NCI-H82 (cell line): ENCODE measurements around the gene CD302.
"Not testable (repeated sequence)": the region's sequence is repeated elsewhere in the genome, so short reads cannot be mapped to it uniquely, and the experiment has no call there.

Source experiments
- DNase-seq: peaks from one replicate; lab custom pipeline; 2025; lab: John Stamatoyannopoulos, UW

The CD302 gene

DNA sequence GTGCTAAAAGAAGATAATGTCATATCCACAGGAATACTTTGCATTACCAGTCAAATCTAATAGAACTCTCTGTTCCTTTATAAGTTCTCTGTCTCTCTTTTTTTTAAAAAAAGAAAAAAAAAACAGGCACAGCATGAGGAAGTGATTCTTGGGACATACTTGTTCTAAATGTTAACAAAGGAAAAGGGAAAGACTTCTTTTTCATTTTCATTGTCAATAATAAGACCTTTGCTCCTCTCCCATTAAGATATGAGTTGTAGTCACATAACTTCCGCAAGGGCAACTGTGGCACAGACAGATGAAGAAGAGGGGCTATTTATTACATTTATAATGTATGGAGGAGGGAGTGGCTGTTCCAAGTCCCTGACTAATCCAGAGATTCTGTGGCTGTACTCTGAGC, 4.7 kb downstream of the CD302 start:
- DNase-seq: peak; percentile 33

GRCh38 chr2:159792599-159792998, 5.4 kb downstream of the CD302 start:
- no peak for DNase-seq

- no peak for DNase-seq
Measured at GRCh38 chr2:159792036-159792435, 6.0 kb downstream of the CD302 start.

GRCh38 chr2:159790323-159790722, 7.7 kb downstream of the CD302 start:
- no peak for DNase-seq

DNA sequence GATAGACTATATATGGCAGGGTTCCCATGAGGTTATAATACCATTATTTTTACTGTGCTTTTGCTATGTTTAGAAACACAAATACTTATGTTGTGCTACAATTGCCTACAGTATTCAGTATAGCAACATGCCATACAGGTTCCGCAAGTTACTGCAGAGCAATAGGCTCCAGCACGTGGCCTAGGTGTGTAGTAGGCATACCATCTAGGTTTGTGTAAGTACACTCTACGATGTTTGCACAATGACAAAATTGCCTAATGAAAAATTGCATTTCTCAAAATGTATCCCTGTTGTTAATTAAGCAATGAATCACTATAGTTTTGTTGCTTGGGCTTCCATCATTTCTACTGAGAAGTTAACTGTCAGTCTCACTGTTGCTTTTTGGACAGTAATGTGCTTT, 9.8 kb downstream of the CD302 start:
- no peak for DNase-seq

- DNase-seq: not testable (repeated sequence)
Measured at GRCh38 chr2:159787647-159788046, 10.4 kb downstream of the CD302 start.

GRCh38 chr2:159786938-159787337, 11.1 kb downstream of the CD302 start:
- DNase-seq: no peak

- DNase-seq: no peak
Measured at GRCh38 chr2:159785195-159785594, 12.8 kb downstream of the CD302 start.

- not testable (repeated sequence) for DNase-seq
Measured at GRCh38 chr2:159784744-159785143, 13.3 kb downstream of the CD302 start.

- no peak for DNase-seq
Measured at GRCh38 chr2:159783556-159783955, 14.5 kb downstream of the CD302 start.

GRCh38 chr2:159776321-159776720, 21.7 kb downstream of the CD302 start:
- DNase-seq: no peak

DNA sequence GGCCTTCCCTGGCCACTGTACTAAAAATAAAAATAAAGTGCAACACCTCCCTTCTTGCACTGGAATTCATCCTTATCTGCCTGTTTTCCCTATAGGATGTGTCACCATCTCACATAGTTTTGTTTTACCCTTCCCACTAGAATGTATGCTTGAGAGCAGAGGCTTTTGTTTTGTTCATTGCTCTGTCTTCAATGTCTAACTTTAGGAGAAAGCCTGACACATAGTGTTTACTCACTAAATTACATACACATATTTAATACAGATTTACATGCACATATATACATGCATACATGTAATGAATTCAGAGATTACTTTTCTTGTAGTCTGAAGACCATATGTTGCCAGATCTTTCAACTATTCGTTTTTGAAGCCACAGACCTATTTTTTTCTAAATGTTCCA, 23.0 kb downstream of the CD302 start:
- no peak for DNase-seq

DNA sequence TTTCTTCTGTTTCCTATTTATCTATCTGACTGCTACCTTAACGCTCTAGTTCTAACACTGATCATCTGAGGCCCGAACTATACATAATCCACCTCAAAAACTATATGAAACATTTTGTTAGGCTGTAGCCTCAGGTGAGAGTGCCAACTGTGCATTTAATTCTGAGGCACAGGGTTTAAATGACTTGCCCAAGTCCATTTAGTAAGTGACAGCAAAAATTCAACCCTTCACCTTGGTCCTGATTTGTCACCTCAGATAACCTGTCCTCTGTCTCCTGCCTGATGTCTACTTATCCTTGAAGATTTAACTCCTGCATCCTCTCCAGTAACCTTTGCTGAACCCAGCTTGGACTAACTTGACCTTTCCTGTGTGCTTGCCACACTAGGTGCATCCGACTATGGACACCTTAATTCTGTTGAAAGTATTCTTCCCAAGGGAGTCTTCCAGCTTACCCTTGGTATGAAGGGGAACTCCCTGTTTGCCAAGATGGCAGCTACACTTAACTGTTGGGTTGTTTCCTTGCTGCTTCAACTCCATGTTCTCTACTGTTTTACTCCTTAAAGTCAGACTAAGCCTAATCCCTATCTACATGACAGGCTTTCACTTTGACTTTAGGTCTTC, 23.5 kb downstream of the CD302 start:
- peak; percentile 20 for DNase-seq

DNA sequence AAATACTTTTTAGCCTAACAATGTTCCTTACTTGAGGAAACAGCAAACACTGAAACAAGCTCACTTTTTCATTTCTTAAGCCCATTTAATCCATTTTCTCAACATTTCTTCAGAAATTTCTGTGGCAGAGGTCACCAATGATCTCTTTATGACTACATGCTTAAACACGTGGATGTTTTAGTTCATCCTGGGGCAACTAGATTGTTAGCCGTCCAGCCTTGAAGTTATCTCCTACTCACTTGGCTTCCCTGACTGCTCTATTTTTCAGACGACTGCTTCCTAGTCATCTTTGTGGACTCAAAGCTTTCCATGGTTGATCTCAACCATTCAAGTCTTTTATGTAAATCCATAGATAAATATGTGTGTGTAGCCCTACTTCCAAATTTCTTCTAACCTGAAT, 24.1 kb downstream of the CD302 start:
- no peak for DNase-seq

- DNase-seq: no peak
Measured at GRCh38 chr2:159773426-159773825, 24.6 kb downstream of the CD302 start.

GRCh38 chr2:159769147-159769546, 28.9 kb downstream of the CD302 start:
- peak; percentile 81 for DNase-seq

DNA sequence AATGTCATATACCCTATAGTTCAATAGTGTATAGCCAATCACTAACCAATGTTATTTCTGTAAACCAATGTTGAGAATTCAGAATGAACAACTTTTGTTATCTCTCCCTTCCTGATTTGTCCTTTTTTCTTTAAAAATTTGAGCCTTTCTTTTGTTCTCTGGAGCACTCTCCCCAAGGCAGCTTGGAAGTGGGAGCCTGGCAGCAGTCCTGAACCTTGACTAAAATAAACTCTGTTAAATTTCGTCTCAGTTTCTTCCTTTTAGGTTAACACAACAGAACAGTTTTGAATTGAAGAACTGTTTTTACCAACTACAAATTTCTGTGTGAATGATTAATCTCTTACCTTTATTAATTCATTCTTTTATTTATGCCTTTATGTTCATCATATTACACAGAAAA, 35.9 kb downstream of the CD302 start:
- no peak for DNase-seq

- DNase-seq: no peak
Measured at GRCh38 chr2:159760326-159760725, 37.7 kb downstream of the CD302 start.

DNA sequence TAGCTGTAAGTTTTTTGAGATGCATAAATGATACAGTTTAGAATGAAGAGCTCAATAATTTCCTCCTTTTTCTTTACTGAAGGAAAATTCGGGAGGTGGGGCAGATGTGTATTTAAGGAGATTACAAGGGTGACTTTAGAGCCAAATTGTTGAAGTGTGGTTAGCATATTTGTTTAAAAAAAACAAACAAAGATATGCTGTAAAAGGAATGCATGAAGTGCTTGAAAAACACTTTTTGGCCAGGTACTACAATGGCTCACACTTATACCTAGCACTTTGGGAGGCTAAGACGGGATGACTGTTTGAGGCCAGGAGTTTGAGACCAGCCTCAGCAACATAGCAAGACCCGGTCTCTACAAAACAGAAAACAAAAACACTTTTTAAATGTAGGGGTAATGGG, 38.4 kb downstream of the CD302 start:
- no peak for DNase-seq

DNA sequence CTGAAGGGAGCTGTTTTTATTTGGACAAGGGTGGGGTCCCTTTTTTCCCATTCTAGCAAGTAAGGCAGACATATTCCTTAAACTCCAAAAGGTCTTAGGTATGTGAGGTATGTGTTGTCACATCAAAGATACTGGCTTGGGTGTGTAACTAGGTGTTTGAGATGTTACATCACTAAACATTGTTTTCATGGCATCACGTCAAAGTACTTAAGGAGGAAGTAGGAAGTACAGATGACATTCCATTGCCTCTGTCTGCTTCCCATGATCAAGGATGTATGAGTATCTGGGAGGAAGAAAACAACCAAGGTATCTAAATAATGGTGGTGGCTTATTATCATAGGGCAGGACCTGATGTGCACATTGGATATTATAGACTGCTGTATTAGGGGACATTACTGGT, 39.3 kb downstream of the CD302 start:
- DNase-seq: no peak

GRCh38 chr2:159758239-159758638, 39.8 kb downstream of the CD302 start:
- no peak for DNase-seq

GRCh38 chr2:159755788-159756187, 42.2 kb downstream of the CD302 start:
- peak; percentile 46 for DNase-seq

DNA sequence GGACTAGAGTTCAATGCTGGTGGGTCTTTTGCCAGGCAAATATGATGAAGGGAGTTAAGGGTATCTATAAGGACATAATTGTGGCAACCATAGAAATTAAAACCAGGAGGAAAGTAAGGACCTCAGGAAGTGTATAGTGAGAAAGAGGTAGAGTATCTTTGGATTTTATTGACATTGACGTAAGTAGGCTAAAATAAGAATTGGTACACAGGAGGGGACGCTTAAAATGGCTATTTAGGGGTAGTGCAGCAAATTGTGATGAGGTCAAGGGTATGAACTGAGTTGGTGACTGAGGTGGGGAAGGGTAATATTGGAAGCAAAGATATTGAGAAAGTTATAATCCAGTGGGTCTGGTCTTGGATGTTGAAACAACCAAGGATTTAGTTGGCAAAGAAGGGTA, 43.0 kb downstream of the CD302 start:
- DNase-seq: no peak

DNA sequence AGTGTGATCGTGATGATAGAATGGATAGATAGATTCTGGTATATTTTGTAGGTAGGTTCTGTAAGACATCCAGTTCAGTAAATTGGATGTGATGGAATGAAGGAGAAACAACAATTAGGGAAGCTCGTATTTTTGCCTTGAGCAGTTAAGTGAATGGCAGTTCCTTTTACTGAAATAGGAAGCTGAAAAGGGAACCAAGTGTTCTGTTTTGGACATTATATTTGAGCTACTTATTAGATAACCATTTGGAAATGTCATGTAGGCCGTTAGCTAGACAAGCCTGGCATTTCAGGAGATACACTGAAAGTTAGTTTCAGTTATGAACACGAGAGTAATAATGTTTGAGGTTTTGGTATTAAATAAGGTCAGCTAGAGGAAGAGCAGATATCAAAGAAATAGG, 44.2 kb downstream of the CD302 start:
- DNase-seq: no peak

GRCh38 chr2:159750873-159751272, 47.1 kb downstream of the CD302 start:
- no peak for DNase-seq
